GM23338 (cell line): ENCODE data around the gene SLC36A4. TPM values are rescaled to one million over a fixed set of nuclear protein-coding genes. Genes with fewer than 3 reads are reported as not detected.

Experiments used
- ATAC-seq: fragments of 200-7000 bp; cut with Tn5 transposase; 3 replicates; pipeline ENCODE4 v1.9.1; 2020
- DNase-seq: peaks from one replicate; pipeline ENCODE4 v3.0.0-alpha.2; 2015; ENCODE audit warnings: low spot score
- H2AFZ ChIP-seq: fragments of 200-600 bp; sonication (generic); 2 replicates; pipeline ENCODE4 v1.8.0; 2016; ENCODE audit warnings: antibody characterized with exemption, mild to moderate bottlenecking, moderate library complexity
- H3F3A ChIP-seq: fragments of 200-600 bp; sonication (generic); replicated peaks from 2 replicates; pipeline ENCODE4 v1.8.0; 2017; ENCODE audit warnings: antibody characterized with exemption, mixed run types, low read depth
- H3K27ac ChIP-seq: fragments of 200-600 bp; sonication (generic); 2 replicates; pipeline ENCODE4 v1.6.1; 2016; ENCODE audit warnings: low read depth
- H3K27me3 ChIP-seq: fragments of 200-600 bp; sonication (generic); 2 replicates; pipeline ENCODE4 v1.8.0; 2016; ENCODE audit warnings: mild to moderate bottlenecking, mixed run types, moderate library complexity; ENCODE audit not compliant: insufficient read depth
- H3K36me3 ChIP-seq: fragments of 200-600 bp; sonication (generic); 2 replicates; pipeline ENCODE4 v1.8.0; 2016; ENCODE audit warnings: mild to moderate bottlenecking; ENCODE audit not compliant: insufficient read depth
- H3K4me1 ChIP-seq: fragments of 200-600 bp; sonication (generic); 2 replicates; pipeline ENCODE4 v1.8.0; 2016; ENCODE audit warnings: mild to moderate bottlenecking, moderate library complexity; ENCODE audit not compliant: insufficient read depth
- H3K4me2 ChIP-seq: fragments of 200-600 bp; sonication (generic); 2 replicates; pipeline ENCODE4 v1.7.1; 2017; ENCODE audit warnings: mixed run types
- H3K4me3 ChIP-seq: fragments of 200-600 bp; sonication (generic); 2 replicates; pipeline ENCODE4 v1.6.1; 2016; ENCODE audit warnings: mixed run types
- H3K79me2 ChIP-seq: fragments of 200-600 bp; sonication (generic); replicated peaks from 2 replicates; pipeline ENCODE4 v1.8.0; 2017; ENCODE audit warnings: mild to moderate bottlenecking; ENCODE audit not compliant: insufficient read depth
- H3K9me2 ChIP-seq: fragments of 200-600 bp; sonication (generic); 2 replicates; pipeline ENCODE4 v1.8.0; 2017; ENCODE audit not compliant: insufficient read depth
- H4K20me1 ChIP-seq: fragments of 200-600 bp; sonication (generic); replicated peaks from 2 replicates; pipeline ENCODE4 v1.8.0; 2017; ENCODE audit warnings: mild to moderate bottlenecking; ENCODE audit not compliant: insufficient read depth
- H3K27ac Mint-ChIP-seq: 2 replicates; pipeline ENCODE4 v1.8.0; 2020; ENCODE audit warnings: inconsistent platforms, mild to moderate bottlenecking, moderate library complexity, mixed read lengths
- H3K27me3 Mint-ChIP-seq: 3 replicates; pipeline ENCODE4 v1.8.0; 2022; ENCODE audit warnings: low read depth, mild to moderate bottlenecking, moderate library complexity, mixed read lengths, inconsistent platforms; ENCODE audit not compliant: insufficient read depth, poor library complexity
- H3K36me3 Mint-ChIP-seq: 3 replicates; pipeline ENCODE4 v1.8.0; 2021; ENCODE audit warnings: low read depth, mild to moderate bottlenecking, inconsistent platforms, moderate library complexity, mixed read lengths
- H3K4me1 Mint-ChIP-seq: 3 replicates; pipeline ENCODE4 v1.8.0; 2020; ENCODE audit warnings: mild to moderate bottlenecking, inconsistent platforms, mixed read lengths
- H3K4me3 Mint-ChIP-seq: 3 replicates; pipeline ENCODE4 v1.8.0; 2021; ENCODE audit warnings: moderate library complexity, mild to moderate bottlenecking, inconsistent platforms, mixed read lengths
- H3K9me3 Mint-ChIP-seq: 3 replicates; pipeline ENCODE4 v1.8.0; 2020; ENCODE audit warnings: moderate library complexity, mild to moderate bottlenecking, inconsistent platforms, mixed read lengths
- CREB1 ChIP-seq: fragments of 250-450 bp; sonication (Bioruptor Pico); IDR thresholded peaks from 2 replicates; pipeline ENCODE4 v1.5.0; 2020; ENCODE audit warnings: low read depth, mild to moderate bottlenecking, moderate library complexity
- EZH2 ChIP-seq: fragments of 200-600 bp; sonication (generic); IDR thresholded peaks from one replicate; pipeline ENCODE4 v1.8.0; 2017; ENCODE audit warnings: antibody characterized with exemption, mild to moderate bottlenecking, low read depth; ENCODE audit not compliant: unreplicated experiment
- EZH2phosphoT487 ChIP-seq: fragments of 200-600 bp; sonication (generic); IDR thresholded peaks from one replicate; pipeline ENCODE4 v1.8.1; 2018; ENCODE audit warnings: antibody characterized with exemption; ENCODE audit not compliant: unreplicated experiment
- JUNB ChIP-seq: IDR thresholded peaks from one replicate; pipeline ENCODE4 v1.6.1; 2016; ENCODE audit warnings: antibody characterized with exemption; ENCODE audit not compliant: unreplicated experiment
- POLR2AphosphoS5 ChIP-seq: IDR thresholded peaks from 2 replicates; pipeline ENCODE4 v1.6.1; 2016; ENCODE audit warnings: antibody characterized with exemption, low read depth
- STAT1 ChIP-seq: IDR thresholded peaks from one replicate; pipeline ENCODE4 v1.6.1; 2016; ENCODE audit warnings: antibody characterized with exemption; ENCODE audit not compliant: unreplicated experiment
- ZNF114 ChIP-seq: fragments of 250-450 bp; sonication (Bioruptor Pico); IDR thresholded peaks from 2 replicates; pipeline ENCODE4 v1.5.0; 2020; ENCODE audit warnings: mild to moderate bottlenecking, moderate library complexity
- ZNF331 ChIP-seq: fragments of 250-450 bp; sonication (Bioruptor Pico); IDR thresholded peaks from 2 replicates; pipeline ENCODE4 v1.5.0; 2020; ENCODE audit warnings: low read depth, mild to moderate bottlenecking, moderate library complexity
- polyA plus RNA-seq: library from polyadenylated mRNA; unstranded; fragments of >200 nt; fragmentation: Nextera tagmentation; extraction: Ambion mirVana; gene quantifications from 2 replicates; pipeline ENCODE4 v1.2.1, GENCODE V29; 2016
- total RNA-seq: library from RNA; depleted of rRNA; stranded (reverse); fragments of >200 nt; shearing (Covaris generic); gene quantifications from 2 replicates; pipeline ENCODE4 v1.2.3, GENCODE V29; 2014
- TF ChIP-seq, protein P1 (sequence below), 2 experiments: fragments of 200-600 bp in 1 of 2; sonication (generic) in 1 of 2; conservative IDR thresholded peaks; 2 replicates each; pipeline versions ENCODE4 v1.5.1 to v1.6.1; 2016 to 2017; ENCODE audit warnings: antibody characterized with exemption in 2 of 2, low read depth in 2 of 2, mild to moderate bottlenecking in 2 of 2, moderate library complexity in 1 of 2
- TF ChIP-seq, protein P2 (sequence below): IDR thresholded peaks from 2 replicates; pipeline ENCODE4 v1.6.1; 2016; ENCODE audit warnings: antibody characterized with exemption
- TF ChIP-seq, protein P3 (sequence below): IDR thresholded peaks from one replicate; pipeline ENCODE4 v1.6.1; 2018; ENCODE audit warnings: antibody characterized with exemption; ENCODE audit not compliant: unreplicated experiment

SLC36A4 gene
- total and polyA plus RNA-seq, 2 experiments from 2014 or later = 24.9 to 34.6 TPM

DNA sequence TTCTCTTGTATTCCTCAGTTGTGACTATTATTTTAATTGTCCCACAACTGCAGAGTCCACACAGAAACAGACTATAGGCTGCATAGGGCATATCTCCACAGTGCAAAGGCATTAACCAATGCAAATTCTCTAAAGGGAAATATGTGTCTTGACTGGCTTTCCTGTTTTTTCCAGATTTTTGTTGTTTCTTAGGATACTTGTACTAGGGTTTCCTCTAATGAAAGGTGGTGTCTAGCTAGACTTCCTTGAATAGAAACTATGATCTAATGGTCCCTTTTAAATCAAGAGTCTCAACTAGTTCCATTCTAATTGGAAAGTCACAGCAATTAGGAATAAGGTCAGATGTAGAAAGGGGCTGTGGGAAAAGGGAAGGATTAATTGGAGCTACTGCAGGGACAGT is 37.6 kb downstream of the SLC36A4 start (continued):
- TF ChIP-seq, protein P1, sequence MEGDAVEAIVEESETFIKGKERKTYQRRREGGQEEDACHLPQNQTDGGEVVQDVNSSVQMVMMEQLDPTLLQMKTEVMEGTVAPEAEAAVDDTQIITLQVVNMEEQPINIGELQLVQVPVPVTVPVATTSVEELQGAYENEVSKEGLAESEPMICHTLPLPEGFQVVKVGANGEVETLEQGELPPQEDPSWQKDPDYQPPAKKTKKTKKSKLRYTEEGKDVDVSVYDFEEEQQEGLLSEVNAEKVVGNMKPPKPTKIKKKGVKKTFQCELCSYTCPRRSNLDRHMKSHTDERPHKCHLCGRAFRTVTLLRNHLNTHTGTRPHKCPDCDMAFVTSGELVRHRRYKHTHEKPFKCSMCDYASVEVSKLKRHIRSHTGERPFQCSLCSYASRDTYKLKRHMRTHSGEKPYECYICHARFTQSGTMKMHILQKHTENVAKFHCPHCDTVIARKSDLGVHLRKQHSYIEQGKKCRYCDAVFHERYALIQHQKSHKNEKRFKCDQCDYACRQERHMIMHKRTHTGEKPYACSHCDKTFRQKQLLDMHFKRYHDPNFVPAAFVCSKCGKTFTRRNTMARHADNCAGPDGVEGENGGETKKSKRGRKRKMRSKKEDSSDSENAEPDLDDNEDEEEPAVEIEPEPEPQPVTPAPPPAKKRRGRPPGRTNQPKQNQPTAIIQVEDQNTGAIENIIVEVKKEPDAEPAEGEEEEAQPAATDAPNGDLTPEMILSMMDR (conservative IDR thresholded peaks at IDR 0.05; ENCODE audit: low read depth in 2 of 2) = no peak
- no peak for TF ChIP-seq POLR2AphosphoS5
- no peak for TF ChIP-seq STAT1
- no peak for TF ChIP-seq ZNF114 (CRISPR knock-in tag)
- TF ChIP-seq, protein P2, sequence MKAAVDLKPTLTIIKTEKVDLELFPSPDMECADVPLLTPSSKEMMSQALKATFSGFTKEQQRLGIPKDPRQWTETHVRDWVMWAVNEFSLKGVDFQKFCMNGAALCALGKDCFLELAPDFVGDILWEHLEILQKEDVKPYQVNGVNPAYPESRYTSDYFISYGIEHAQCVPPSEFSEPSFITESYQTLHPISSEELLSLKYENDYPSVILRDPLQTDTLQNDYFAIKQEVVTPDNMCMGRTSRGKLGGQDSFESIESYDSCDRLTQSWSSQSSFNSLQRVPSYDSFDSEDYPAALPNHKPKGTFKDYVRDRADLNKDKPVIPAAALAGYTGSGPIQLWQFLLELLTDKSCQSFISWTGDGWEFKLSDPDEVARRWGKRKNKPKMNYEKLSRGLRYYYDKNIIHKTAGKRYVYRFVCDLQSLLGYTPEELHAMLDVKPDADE = no peak
- no peak for TF ChIP-seq CREB1 (CRISPR knock-in tag)
- no peak for TF ChIP-seq EZH2phosphoT487
- TF ChIP-seq JUNB = no peak
- TF ChIP-seq, protein P3, sequence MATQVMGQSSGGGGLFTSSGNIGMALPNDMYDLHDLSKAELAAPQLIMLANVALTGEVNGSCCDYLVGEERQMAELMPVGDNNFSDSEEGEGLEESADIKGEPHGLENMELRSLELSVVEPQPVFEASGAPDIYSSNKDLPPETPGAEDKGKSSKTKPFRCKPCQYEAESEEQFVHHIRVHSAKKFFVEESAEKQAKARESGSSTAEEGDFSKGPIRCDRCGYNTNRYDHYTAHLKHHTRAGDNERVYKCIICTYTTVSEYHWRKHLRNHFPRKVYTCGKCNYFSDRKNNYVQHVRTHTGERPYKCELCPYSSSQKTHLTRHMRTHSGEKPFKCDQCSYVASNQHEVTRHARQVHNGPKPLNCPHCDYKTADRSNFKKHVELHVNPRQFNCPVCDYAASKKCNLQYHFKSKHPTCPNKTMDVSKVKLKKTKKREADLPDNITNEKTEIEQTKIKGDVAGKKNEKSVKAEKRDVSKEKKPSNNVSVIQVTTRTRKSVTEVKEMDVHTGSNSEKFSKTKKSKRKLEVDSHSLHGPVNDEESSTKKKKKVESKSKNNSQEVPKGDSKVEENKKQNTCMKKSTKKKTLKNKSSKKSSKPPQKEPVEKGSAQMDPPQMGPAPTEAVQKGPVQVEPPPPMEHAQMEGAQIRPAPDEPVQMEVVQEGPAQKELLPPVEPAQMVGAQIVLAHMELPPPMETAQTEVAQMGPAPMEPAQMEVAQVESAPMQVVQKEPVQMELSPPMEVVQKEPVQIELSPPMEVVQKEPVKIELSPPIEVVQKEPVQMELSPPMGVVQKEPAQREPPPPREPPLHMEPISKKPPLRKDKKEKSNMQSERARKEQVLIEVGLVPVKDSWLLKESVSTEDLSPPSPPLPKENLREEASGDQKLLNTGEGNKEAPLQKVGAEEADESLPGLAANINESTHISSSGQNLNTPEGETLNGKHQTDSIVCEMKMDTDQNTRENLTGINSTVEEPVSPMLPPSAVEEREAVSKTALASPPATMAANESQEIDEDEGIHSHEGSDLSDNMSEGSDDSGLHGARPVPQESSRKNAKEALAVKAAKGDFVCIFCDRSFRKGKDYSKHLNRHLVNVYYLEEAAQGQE = no peak
- TF ChIP-seq EZH2 = no peak

DNA sequence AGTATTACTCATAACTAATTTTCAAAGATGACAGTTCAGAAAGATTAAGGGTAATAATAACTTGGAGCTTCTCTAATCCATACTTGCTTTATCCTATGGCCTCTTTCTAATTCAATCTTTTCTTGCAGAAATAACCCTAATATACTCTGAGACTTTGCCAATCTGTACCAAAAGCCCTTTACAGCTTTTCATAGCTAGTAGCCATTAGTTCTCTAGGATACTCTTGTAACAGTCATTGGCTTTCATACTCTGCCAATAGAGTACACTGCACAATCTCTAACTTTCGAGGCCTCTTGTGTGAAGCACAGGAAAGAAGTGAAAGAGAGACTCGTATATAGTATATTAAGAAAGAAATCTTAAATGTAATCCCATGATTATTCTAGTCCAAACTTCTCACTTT is 38.1 kb downstream of the SLC36A4 start:
- Histone ChIP-seq H3F3A (no peaks in the 10 kb centered on the region), H3K27ac (no peak overlapping the region), H3K4me1 (no peaks in the 10 kb centered on the region), H3K4me2 (no peak overlapping the region), H3K9me2 (no peaks in the 10 kb centered on the region), H4K20me1 (no peaks in the 10 kb centered on the region), H2AFZ (no peak overlapping the region), H3K79me2 (no peaks in the 10 kb centered on the region), H3K36me3 (peaks cover 13% of the 10 kb centered on the region), H3K27me3 (no peaks in the 10 kb centered on the region), H3K4me3 (no peak overlapping the region)
- Mint-ChIP-seq H3K27me3 (no peaks in the 10 kb centered on the region), H3K36me3 (peaks cover 31% of the 10 kb centered on the region), H3K4me3 (no peak overlapping the region), H3K9me3 (peaks cover 15% of the 10 kb centered on the region), H3K27ac (no peak overlapping the region), H3K4me1 (no peaks in the 10 kb centered on the region)
- ATAC-seq (no peak), DNase-seq (no peak)
- TF ChIP-seq ZNF331 (CRISPR knock-in tag) (no peak), JUNB (no peak), ZNF114 (CRISPR knock-in tag) (no peak)
- TF ChIP-seq, protein P1 (conservative IDR thresholded peaks at IDR 0.05; ENCODE audit: low read depth in 2 of 2) = no peak
